H9 (cell line): ENCODE results near the gene AHSG. TPM values are rescaled to one million over a fixed set of nuclear protein-coding genes. Genes with fewer than 3 reads are reported as not detected.

Experiments used
- DNase-seq: peaks from one replicate; pipeline ENCODE4 v3.0.0-alpha.2; 2017
- H2AFZ ChIP-seq: one replicate; pipeline ENCODE4 v1.6.1; 2013; ENCODE audit warnings: mild to moderate bottlenecking, low read length, control low read depth, moderate library complexity
- H2AK5ac ChIP-seq: 2 replicates; pipeline ENCODE4 v1.6.1; 2013; ENCODE audit warnings: low read length, control low read depth, mixed read lengths; ENCODE audit not compliant: insufficient read length
- H2BK120ac ChIP-seq: one replicate; pipeline ENCODE4 v1.6.1; 2013; ENCODE audit warnings: low read depth, mild to moderate bottlenecking, low read length, control low read depth, inconsistent platforms; ENCODE audit not compliant: poor library complexity, severe bottlenecking
- H2BK12ac ChIP-seq: 2 replicates; pipeline ENCODE4 v1.6.1; 2013; ENCODE audit warnings: low read length, control low read depth, mixed read lengths, low read depth; ENCODE audit not compliant: insufficient read length
- H2BK15ac ChIP-seq: 2 replicates; pipeline ENCODE4 v1.6.1; 2013; ENCODE audit warnings: low read depth, low read length, control low read depth
- H2BK20ac ChIP-seq: one replicate; pipeline ENCODE4 v1.6.1; 2013; ENCODE audit warnings: low read depth, mild to moderate bottlenecking, low read length, control low read depth, inconsistent platforms; ENCODE audit not compliant: poor library complexity, severe bottlenecking
- H2BK5ac ChIP-seq: 2 replicates; pipeline ENCODE4 v1.6.1; 2013; ENCODE audit warnings: low read length, control low read depth, mixed read lengths; ENCODE audit not compliant: insufficient read length
- H3K14ac ChIP-seq: 2 replicates; pipeline ENCODE4 v1.6.1; 2013; ENCODE audit warnings: low read length, control low read depth; ENCODE audit not compliant: insufficient read depth
- H3K18ac ChIP-seq: 2 replicates; pipeline ENCODE4 v1.6.1; 2013; ENCODE audit warnings: low read depth, mild to moderate bottlenecking, mixed read lengths, low read length, control low read depth; ENCODE audit not compliant: insufficient read length
- H3K23ac ChIP-seq: 2 replicates; pipeline ENCODE4 v1.6.1; 2013; ENCODE audit warnings: low read length, control low read depth, mixed read lengths, low read depth; ENCODE audit not compliant: insufficient read length
- H3K23me2 ChIP-seq: 2 replicates; pipeline ENCODE4 v1.6.1; 2013; ENCODE audit warnings: low read depth, mild to moderate bottlenecking, mixed read lengths, low read length, control low read depth; ENCODE audit not compliant: insufficient read length, poor library complexity, severe bottlenecking
- H3K27ac ChIP-seq: 2 replicates; pipeline ENCODE4 v1.5.1; 2013; ENCODE audit warnings: low read length, control low read depth, mixed read lengths, low read depth; ENCODE audit not compliant: insufficient read length
- H3K27me3 ChIP-seq: 2 replicates; pipeline ENCODE4 v1.6.1; 2013; ENCODE audit warnings: low read length, control low read depth, inconsistent platforms; ENCODE audit not compliant: insufficient read depth
- H3K4ac ChIP-seq: 2 replicates; pipeline ENCODE4 v1.6.1; 2013; ENCODE audit warnings: low read depth, mild to moderate bottlenecking, control low read depth, inconsistent platforms, low read length, moderate library complexity
- H3K4me1 ChIP-seq: 2 replicates; pipeline ENCODE4 v1.6.1; 2013; ENCODE audit warnings: low read length, control low read depth, inconsistent platforms; ENCODE audit not compliant: insufficient read depth
- H3K4me2 ChIP-seq: 2 replicates; pipeline ENCODE4 v1.6.1; 2013; ENCODE audit warnings: low read length, control low read depth, mixed read lengths; ENCODE audit not compliant: insufficient read length, insufficient read depth
- H3K56ac ChIP-seq: 2 replicates; pipeline ENCODE4 v1.6.1; 2013; ENCODE audit warnings: low read depth, mild to moderate bottlenecking, mixed read lengths, low read length, control low read depth; ENCODE audit not compliant: insufficient read length
- H3K79me1 ChIP-seq: 2 replicates; pipeline ENCODE4 v1.6.1; 2013; ENCODE audit warnings: low read depth, mild to moderate bottlenecking, moderate library complexity, low read length, control low read depth, inconsistent platforms; ENCODE audit not compliant: insufficient read depth, poor library complexity, severe bottlenecking
- H3K79me2 ChIP-seq: 2 replicates; pipeline ENCODE4 v1.6.1; 2013; ENCODE audit warnings: low read length, control low read depth, inconsistent platforms; ENCODE audit not compliant: insufficient read depth
- H3K9ac ChIP-seq: 2 replicates; pipeline ENCODE4 v1.6.1; 2013; ENCODE audit warnings: low read length, control low read depth, mixed read lengths; ENCODE audit not compliant: insufficient read length; ENCODE audit errors: extremely low read depth
- H3K9me3 ChIP-seq: one replicate; pipeline ENCODE4 v1.6.1; 2013; ENCODE audit warnings: low read depth, low read length, inconsistent platforms; ENCODE audit not compliant: control insufficient read depth
- H3T11ph ChIP-seq: one replicate; pipeline ENCODE4 v1.6.1; 2013; ENCODE audit warnings: mild to moderate bottlenecking, low read length, control low read depth, inconsistent platforms
- H4K20me1 ChIP-seq: one replicate; pipeline ENCODE4 v1.6.1; 2013; ENCODE audit not compliant: control insufficient read depth, insufficient read length, insufficient read depth
- H4K5ac ChIP-seq: 2 replicates; pipeline ENCODE4 v1.6.1; 2013; ENCODE audit warnings: low read depth, mild to moderate bottlenecking, mixed read lengths, low read length, control low read depth; ENCODE audit not compliant: insufficient read length
- H4K8ac ChIP-seq: replicated peaks from 2 replicates; pipeline ENCODE4 v1.6.1; 2013; ENCODE audit warnings: low read length, control low read depth, mixed read lengths, low read depth; ENCODE audit not compliant: insufficient read length
- H4K91ac ChIP-seq: 2 replicates; pipeline ENCODE4 v1.6.1; 2013; ENCODE audit warnings: low read depth, mild to moderate bottlenecking, moderate library complexity, mixed read lengths, low read length, control low read depth; ENCODE audit not compliant: insufficient read length
- H3K27ac Mint-ChIP-seq, 3 experiments: 2 replicates in 2 of 3; 3 replicates in 1 of 3; pipeline ENCODE4 v1.8.0; 2020 to 2021; ENCODE audit warnings: mixed read lengths in 3 of 3, mild to moderate bottlenecking in 1 of 3, moderate library complexity in 1 of 3
- H3K27me3 Mint-ChIP-seq: 2 replicates; pipeline ENCODE4 v1.8.0; 2021; ENCODE audit warnings: low read depth, mild to moderate bottlenecking, moderate library complexity, mixed read lengths
- H3K36me3 Mint-ChIP-seq, 3 experiments: 2 replicates in 2 of 3; 3 replicates in 1 of 3; pipeline ENCODE4 v1.8.0; 2020 to 2021; ENCODE audit warnings: low read depth in 3 of 3, mixed read lengths in 3 of 3; ENCODE audit not compliant: insufficient read depth in 1 of 3
- H3K4me1 Mint-ChIP-seq, 2 experiments: 2 replicates each; pipeline ENCODE4 v1.8.0; 2020; ENCODE audit warnings: mixed read lengths in 2 of 2
- H3K4me3 Mint-ChIP-seq, 2 experiments: 2 replicates in 1 of 2; 3 replicates in 1 of 2; pipeline ENCODE4 v1.8.0; 2020 to 2021; ENCODE audit warnings: mild to moderate bottlenecking in 2 of 2, mixed read lengths in 2 of 2, moderate library complexity in 1 of 2
- H3K9me3 Mint-ChIP-seq, 2 experiments: 2 replicates in 1 of 2; 3 replicates in 1 of 2; pipeline ENCODE4 v1.8.0; 2020; ENCODE audit warnings: mild to moderate bottlenecking in 2 of 2, mixed read lengths in 2 of 2, moderate library complexity in 1 of 2
- WGBS: extraction: QIAGEN DNeasy Blood & Tissue Kit; methylation state at CpG from one replicate; pipeline ENCODE4 v1.1.7; 2013; ENCODE audit warnings: missing lambda C conversion rate, low lambda C conversion rate, mixed read lengths; ENCODE audit not compliant: insufficient read length; ENCODE audit errors: extremely low coverage; 5-methylcytosine and 5-hydroxymethylcytosine counted together
- total RNA-seq: library from RNA; stranded (reverse); gene quantifications from 2 replicates; pipeline ENCODE4 v1.2.1, GENCODE V29; 2021
- TF ChIP-seq, protein P1 (sequence below): fragments of 200-600 bp; sonication (generic); conservative IDR thresholded peaks from 3 replicates; pipeline ENCODE4 v1.8.0; 2021; ENCODE audit warnings: antibody characterized with exemption, mild to moderate bottlenecking

AHSG gene
- total RNA-seq, 1 experiment from 2014 or later, result not detected

DNA sequence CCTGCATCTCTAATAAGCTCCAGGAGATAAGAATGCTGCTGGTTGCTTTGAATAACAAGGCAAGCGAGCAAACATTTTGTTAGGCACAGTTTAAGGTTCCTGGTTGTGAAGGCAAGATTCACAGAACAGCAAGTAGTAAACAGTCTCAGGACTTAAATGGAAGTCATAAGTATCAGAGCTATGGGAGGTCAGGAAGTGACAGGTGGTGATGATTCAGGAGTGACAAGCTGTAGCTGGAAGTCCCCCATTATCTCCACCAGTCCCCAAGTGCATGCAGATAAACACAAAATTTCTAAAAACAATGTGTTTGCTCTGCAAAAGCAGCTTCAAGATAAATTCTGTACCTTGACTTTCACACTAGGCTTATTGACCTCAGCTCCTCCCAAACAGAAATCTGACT is 30.6 kb downstream of the AHSG start:
- no peak overlapping the region for H2BK20ac ChIP-seq
- H3K27me3 Mint-ChIP-seq, result peaks cover 2% of the 10 kb centered on the region; the same call in 1 of the 2 replicates
- no peaks in the 10 kb centered on the region for H3K79me2 ChIP-seq
- no CpG with 5 or more reads among the region's 1 CpG for WGBS
- no peaks in the 10 kb centered on the region for H3K9me3 ChIP-seq
- no peak overlapping the region for H3K23ac ChIP-seq
- no peak overlapping the region for H2BK15ac ChIP-seq
- no peaks in the 10 kb centered on the region for H4K20me1 ChIP-seq
- H3K27ac Mint-ChIP-seq, result no peak overlapping the region
- H4K5ac ChIP-seq, result no peak overlapping the region
- no peak overlapping the region for H3K4ac ChIP-seq
- no peaks in the 10 kb centered on the region for H3K23me2 ChIP-seq
- no peaks in the 10 kb centered on the region for H3K36me3 Mint-ChIP-seq
- no peaks in the 10 kb centered on the region for H3K27me3 ChIP-seq
- H3K79me1 ChIP-seq, result no peaks in the 10 kb centered on the region
- H3K14ac ChIP-seq, result no peak overlapping the region
- no peak overlapping the region for H2AK5ac ChIP-seq
- no peak overlapping the region for H2BK120ac ChIP-seq
- no peak overlapping the region for H2BK12ac ChIP-seq
- H3K4me1 ChIP-seq, result peaks cover 7% of the 10 kb centered on the region; the same call in 1 of the 2 replicates
- TF ChIP-seq, protein P1, sequence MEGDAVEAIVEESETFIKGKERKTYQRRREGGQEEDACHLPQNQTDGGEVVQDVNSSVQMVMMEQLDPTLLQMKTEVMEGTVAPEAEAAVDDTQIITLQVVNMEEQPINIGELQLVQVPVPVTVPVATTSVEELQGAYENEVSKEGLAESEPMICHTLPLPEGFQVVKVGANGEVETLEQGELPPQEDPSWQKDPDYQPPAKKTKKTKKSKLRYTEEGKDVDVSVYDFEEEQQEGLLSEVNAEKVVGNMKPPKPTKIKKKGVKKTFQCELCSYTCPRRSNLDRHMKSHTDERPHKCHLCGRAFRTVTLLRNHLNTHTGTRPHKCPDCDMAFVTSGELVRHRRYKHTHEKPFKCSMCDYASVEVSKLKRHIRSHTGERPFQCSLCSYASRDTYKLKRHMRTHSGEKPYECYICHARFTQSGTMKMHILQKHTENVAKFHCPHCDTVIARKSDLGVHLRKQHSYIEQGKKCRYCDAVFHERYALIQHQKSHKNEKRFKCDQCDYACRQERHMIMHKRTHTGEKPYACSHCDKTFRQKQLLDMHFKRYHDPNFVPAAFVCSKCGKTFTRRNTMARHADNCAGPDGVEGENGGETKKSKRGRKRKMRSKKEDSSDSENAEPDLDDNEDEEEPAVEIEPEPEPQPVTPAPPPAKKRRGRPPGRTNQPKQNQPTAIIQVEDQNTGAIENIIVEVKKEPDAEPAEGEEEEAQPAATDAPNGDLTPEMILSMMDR, result no peak
- no peak overlapping the region for H3K56ac ChIP-seq
- H4K8ac ChIP-seq, result no peak overlapping the region
- no peak for DNase-seq
- H3K4me1 Mint-ChIP-seq, result peaks cover 20 to 26% of the 10 kb centered on the region in 2 experiments
- H3K27ac ChIP-seq, result no peak overlapping the region
- no peak overlapping the region for H4K91ac ChIP-seq
- no peak overlapping the region for H3K4me2 ChIP-seq
- no peak overlapping the region for H2AFZ ChIP-seq
- no peaks in the 10 kb centered on the region for H3K9me3 Mint-ChIP-seq
- no peak overlapping the region for H3K18ac ChIP-seq
- H2BK5ac ChIP-seq, result no peak overlapping the region
- H3K4me3 Mint-ChIP-seq, result no peak overlapping the region
- H3K9ac ChIP-seq, result no peak overlapping the region
- no peak overlapping the region for H3T11ph ChIP-seq
